ENCODE data around the gene TNS3. TPM values are rescaled to one million over a fixed set of nuclear protein-coding genes. Genes with fewer than 3 reads are reported as not detected.

Gene TNS3
- total RNA-seq, 1 donor: 9.2 TPM

- no peaks in the 10 kb centered on the region for H3K9me3 ChIP-seq (ENCODE audit: low read depth, low read length)
- H3K4me3 ChIP-seq (ENCODE audit: low read length): no peak overlapping the region
- peaks cover 35% of the 10 kb centered on the region for H3K4me1 ChIP-seq (ENCODE audit: insufficient read depth, low read length)
- H3K27me3 ChIP-seq (ENCODE audit: insufficient read depth, low read length): no peaks in the 10 kb centered on the region
Measured at GRCh38 chr7:47482013-47482875, 99.7 kb downstream of the TNS3 start.

- H3K4me3 ChIP-seq (ENCODE audit: low read length): no peak overlapping the region
- H3K27me3 ChIP-seq (ENCODE audit: insufficient read depth, low read length): no peaks in the 10 kb centered on the region
- H3K4me1 ChIP-seq (ENCODE audit: insufficient read depth, low read length): peaks cover 35% of the 10 kb centered on the region
- H3K9me3 ChIP-seq (ENCODE audit: low read depth, low read length): no peaks in the 10 kb centered on the region
Measured at GRCh38 chr7:47481541-47482012, 100.3 kb downstream of the TNS3 start.

GRCh38 chr7:47480576-47481538, 101.1 kb downstream of the TNS3 start:
- H3K4me1 ChIP-seq (ENCODE audit: insufficient read depth, low read length): peaks cover 41% of the 10 kb centered on the region
- H3K9me3 ChIP-seq (ENCODE audit: low read depth, low read length): no peaks in the 10 kb centered on the region
- H3K27me3 ChIP-seq (ENCODE audit: insufficient read depth, low read length): no peaks in the 10 kb centered on the region
- no peak overlapping the region for H3K4me3 ChIP-seq (ENCODE audit: low read length)

DNA sequence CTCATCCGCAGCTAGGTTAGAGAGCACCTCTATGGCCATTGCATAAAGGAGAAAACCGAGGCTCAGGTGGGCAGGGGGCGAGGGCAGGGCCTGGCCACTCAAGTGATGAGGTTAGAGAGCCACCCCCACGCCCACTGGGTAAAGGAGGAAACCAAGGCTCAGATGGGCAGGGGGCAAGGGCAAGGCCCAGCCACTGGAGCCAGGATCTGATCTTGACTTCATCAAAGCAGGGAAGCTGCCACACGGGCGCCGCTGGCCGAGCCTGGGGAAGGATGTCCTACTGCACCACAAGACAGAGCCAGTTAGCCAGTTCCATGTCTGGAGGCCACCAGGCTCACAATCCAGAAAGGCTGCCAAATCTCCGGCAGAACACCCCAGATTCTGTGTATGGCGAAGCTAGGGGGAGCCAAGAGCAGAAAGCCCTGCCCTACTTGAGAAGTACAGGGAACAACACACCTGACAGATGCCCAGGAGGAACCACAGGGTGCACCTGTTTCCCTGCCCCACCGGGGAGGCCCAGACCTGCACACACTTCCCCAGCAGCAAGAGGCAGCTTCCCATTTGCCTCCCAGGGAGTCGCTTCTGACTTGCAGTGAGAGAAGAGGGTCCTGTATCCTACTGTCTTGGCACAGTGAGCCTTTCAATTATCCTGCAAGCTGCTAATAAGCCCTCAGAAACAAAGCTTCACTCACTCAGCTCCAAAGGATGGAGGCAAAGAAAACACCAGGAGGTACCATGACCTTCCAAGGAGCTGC, 101.9 kb downstream of the TNS3 start:
- Histone ChIP-seq H3K27me3 (ENCODE audit: insufficient read depth, low read length) (no peaks in the 10 kb centered on the region), H3K4me1 (ENCODE audit: insufficient read depth, low read length) (peaks cover 49% of the 10 kb centered on the region), H3K4me3 (ENCODE audit: low read length) (no peak overlapping the region), H3K9me3 (ENCODE audit: low read depth, low read length) (no peaks in the 10 kb centered on the region)

DNA sequence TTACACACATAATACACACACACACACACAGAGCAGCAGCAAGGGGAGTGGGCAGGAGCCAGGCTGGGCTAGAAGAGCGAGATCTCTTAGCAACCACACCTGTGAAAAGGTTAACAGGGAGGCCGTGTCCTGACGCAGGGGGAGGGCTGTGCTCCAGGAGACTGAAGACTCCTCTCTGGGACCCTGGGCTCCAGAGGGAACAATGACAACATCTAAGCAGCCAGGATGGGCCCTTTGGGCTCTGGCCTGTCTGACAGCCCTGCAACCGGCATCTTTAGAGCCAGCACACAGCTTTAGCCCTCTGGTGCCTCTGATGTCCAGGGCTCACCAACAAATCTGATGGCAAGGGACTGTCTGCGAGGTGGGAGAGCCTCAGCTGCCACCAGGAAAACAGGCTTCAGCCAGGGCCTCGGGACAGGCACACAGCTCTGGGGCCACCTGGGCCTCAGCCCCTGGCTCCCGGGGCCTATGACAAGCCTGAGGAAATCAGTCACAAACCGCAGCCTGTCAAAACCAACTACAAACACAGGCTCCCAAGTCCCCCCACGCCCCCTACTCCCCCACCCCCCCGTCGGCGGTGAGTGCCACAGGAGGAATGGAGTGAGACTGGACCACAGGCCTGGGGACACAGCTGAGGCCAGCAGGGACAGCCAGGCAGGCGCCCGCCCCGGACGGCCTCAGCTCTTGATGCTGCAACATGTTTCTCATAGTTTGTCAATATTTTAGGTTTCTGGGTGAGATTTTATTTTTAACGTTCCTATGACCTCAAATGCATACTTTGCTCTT, 102.8 kb downstream of the TNS3 start:
- Histone ChIP-seq H3K27me3 (ENCODE audit: insufficient read depth, low read length) (no peaks in the 10 kb centered on the region), H3K4me3 (ENCODE audit: low read length) (no peak overlapping the region), H3K9me3 (ENCODE audit: low read depth, low read length) (no peaks in the 10 kb centered on the region), H3K4me1 (ENCODE audit: insufficient read depth, low read length) (peaks cover 58% of the 10 kb centered on the region)

DNA sequence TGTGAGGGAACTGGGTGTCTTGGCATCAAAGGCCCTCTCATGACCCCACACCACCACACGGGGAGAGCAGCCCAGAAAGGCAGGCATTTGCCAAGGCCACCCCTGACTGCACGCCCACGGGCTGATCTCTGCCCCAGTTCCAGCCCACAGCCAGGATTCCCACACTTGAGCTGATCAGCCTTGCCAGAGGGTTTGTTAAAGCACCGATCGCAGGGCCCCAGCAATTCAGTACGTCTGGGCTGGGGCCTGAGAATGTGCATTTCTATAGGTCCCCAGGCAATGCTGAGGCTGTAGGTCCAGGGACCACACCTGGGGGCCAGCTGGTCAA, 103.9 kb downstream of the TNS3 start:
- Histone ChIP-seq H3K27me3 (ENCODE audit: insufficient read depth, low read length) (no peaks in the 10 kb centered on the region), H3K9me3 (ENCODE audit: low read depth, low read length) (no peaks in the 10 kb centered on the region), H3K4me1 (ENCODE audit: insufficient read depth, low read length) (peaks cover 61% of the 10 kb centered on the region), H3K4me3 (ENCODE audit: low read length) (no peak overlapping the region)

DNA sequence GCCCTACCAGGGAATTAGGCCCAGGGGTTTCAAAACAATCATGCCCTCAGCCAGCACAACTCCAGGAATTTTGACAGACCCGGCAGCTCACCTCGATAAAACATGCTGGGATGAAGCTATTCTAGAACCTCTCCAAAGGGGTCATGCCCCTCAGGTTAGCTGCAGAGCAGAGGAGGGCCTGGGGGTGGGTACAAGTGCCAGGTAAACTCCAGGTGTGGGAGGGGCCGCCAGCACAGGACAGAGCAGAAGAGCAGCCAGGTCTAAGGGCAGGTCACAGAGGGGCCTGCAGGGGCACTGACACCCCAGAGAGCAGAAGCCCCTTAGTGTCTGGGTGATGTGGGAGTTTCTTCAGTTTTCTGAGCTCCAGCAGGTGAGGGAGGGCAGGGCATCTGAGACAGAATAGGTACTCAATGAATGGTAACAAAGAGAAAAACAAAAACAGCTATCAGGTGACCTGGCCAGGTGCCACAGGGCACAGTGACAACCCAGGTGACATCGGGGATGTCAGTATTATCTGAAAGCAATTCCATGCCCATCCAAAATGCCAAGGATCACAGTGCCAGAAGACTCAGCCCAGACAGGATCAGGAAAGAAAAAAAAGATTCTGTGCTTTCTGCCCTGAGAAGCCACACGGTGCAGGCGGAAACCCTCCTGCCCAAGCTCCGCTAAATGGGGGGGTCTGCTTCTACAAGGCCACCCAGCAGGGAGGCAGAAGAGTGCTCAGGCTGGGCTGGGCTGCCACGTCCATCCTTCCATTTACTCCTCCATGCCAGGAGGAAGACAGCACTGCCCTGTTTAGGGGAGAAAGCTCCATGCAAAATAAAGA, 104.5 kb downstream of the TNS3 start:
- no peak overlapping the region for H3K4me3 ChIP-seq (ENCODE audit: low read length)
- peaks cover 56% of the 10 kb centered on the region for H3K4me1 ChIP-seq (ENCODE audit: insufficient read depth, low read length)
- no peaks in the 10 kb centered on the region for H3K27me3 ChIP-seq (ENCODE audit: insufficient read depth, low read length)
- no peaks in the 10 kb centered on the region for H3K9me3 ChIP-seq (ENCODE audit: low read depth, low read length)

DNA sequence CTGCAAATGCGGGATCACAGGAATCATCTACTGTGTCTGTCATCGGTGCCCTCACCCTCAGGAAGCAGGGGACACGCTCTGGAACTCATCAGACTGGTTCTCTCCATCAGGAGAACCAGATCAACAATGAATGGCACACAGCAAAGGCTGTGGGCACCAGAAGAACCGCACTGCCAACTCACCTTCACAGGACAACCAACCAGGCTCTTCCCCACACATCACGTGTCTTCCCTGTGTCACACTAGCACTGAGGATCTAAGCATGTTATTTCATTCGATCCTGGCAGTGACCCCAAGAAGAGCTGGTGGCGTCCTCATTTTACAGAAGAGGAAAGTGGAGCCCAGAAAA, 106.1 kb downstream of the TNS3 start:
- Histone ChIP-seq H3K9me3 (ENCODE audit: low read depth, low read length) (no peaks in the 10 kb centered on the region), H3K4me3 (ENCODE audit: low read length) (no peak overlapping the region), H3K4me1 (ENCODE audit: insufficient read depth, low read length) (peaks cover 40% of the 10 kb centered on the region), H3K27me3 (ENCODE audit: insufficient read depth, low read length) (no peaks in the 10 kb centered on the region)

DNA sequence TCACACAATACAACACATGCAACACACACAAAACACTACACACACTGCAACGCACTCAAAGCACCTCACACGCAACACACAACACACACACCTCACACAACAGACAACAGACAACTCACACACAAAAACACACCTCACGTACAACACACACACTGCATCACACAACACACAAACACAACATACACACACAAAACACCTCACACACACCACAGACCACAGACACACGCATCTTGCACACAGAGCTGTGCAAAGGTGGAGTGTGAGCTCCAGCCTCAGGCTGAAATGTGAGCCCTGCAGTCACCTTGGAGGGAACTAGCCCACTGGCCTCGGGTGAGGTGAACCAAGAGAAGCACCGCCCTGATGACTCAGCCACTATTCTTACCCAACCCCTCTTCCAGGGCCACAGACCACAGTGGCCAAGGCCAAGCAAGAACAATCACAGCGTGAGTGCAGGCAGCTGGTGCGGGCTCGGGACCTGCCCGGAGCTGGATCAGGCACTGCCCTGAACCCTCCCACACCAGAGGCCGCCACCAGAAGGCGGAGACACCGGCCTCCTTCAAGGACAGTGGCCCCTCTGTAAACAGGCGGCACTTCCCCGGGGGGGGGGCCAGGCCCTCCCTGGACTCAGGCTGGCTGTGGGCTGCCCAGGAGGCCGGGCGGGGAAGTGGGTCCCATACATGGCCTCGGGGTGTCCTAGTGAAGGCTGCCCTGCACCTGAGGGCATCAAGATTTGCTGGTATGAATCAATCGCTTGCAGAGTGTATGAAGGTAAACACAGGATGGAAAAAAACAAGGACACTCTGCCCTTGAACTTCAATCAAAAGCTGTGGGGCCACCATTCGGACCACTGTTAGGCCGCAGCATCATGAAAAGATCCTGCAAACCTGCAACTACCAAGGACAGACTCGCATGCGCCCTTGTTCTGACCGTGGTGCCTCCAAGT, 106.7 kb downstream of the TNS3 start:
- Histone ChIP-seq H3K4me1 (ENCODE audit: insufficient read depth, low read length) (peaks cover 34% of the 10 kb centered on the region), H3K4me3 (ENCODE audit: low read length) (no peak overlapping the region), H3K27me3 (ENCODE audit: insufficient read depth, low read length) (no peaks in the 10 kb centered on the region), H3K9me3 (ENCODE audit: low read depth, low read length) (no peaks in the 10 kb centered on the region)

DNA sequence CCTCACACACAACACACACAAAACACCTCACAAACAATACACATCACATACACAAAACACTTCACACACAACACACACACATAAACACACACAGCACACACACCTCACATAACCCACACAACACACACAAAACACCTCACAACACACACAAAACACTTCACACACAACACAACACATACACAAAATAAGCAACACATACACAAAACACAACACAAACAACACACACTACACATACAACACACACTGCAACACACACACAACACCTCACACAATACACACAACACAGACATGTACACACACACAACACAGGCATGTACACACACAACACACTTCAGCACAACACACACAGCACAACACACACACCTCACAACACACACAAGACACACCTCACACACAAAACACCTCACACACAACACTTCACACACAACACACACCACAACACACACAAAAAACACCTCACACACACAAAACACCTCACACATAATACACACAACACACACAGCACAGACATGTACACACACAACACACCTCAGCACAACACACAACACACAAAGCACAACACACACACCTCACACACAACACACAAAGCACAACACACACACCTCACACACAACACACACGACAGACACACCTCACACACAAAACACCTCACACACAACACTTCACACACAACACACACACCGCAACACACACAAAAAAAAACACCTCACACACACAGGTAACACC, 107.5 kb downstream of the TNS3 start:
- H3K4me3 ChIP-seq (ENCODE audit: low read length): no peak overlapping the region
- peaks cover 26% of the 10 kb centered on the region for H3K4me1 ChIP-seq (ENCODE audit: insufficient read depth, low read length)
- H3K9me3 ChIP-seq (ENCODE audit: low read depth, low read length): no peaks in the 10 kb centered on the region
- H3K27me3 ChIP-seq (ENCODE audit: insufficient read depth, low read length): no peaks in the 10 kb centered on the region

GRCh38 chr7:47473499-47474210, 108.3 kb downstream of the TNS3 start:
- H3K27me3 ChIP-seq (ENCODE audit: insufficient read depth, low read length): no peaks in the 10 kb centered on the region
- no peak overlapping the region for H3K4me3 ChIP-seq (ENCODE audit: low read length)
- peaks cover 26% of the 10 kb centered on the region for H3K4me1 ChIP-seq (ENCODE audit: insufficient read depth, low read length)
- H3K9me3 ChIP-seq (ENCODE audit: low read depth, low read length): no peaks in the 10 kb centered on the region
